Measurements from ENCODE around the gene SLC16A6. TPM values are rescaled to one million over a fixed set of nuclear protein-coding genes. Genes with fewer than 3 reads are reported as not detected.
"Not testable (repeated sequence)": the region's sequence is repeated elsewhere in the genome, so short reads cannot be mapped to it uniquely, and the experiment has no call there.

SLC16A6 gene
- total RNA-seq, 1 donor from 2014 or later = 5.1 TPM

- intact Hi-C loops (cut with micrococcal nuclease) = no loop called here
Observed at GRCh38 chr17:68314916-68315535, 24.1 kb upstream of the SLC16A6 start.

GRCh38 chr17:68310152-68310551, 19.2 kb upstream of the SLC16A6 start:
- intact Hi-C loops (cut with micrococcal nuclease) = loop anchor here (1.0 kb wide), 1 partner anchor 36 kb away; no protein-coding TSS in a partner anchor

GRCh38 chr17:68309066-68309670, 18.2 kb upstream of the SLC16A6 start:
- intact Hi-C loops (cut with micrococcal nuclease) = not testable (repeated sequence)

- intact Hi-C loops (cut with micrococcal nuclease) = not testable (repeated sequence)
Observed at GRCh38 chr17:68308486-68308885, 17.6 kb upstream of the SLC16A6 start.

GRCh38 chr17:68307443-68307842, 16.5 kb upstream of the SLC16A6 start:
- intact Hi-C loops (cut with micrococcal nuclease) = no loop called here

GRCh38 chr17:68306819-68307218, 15.9 kb upstream of the SLC16A6 start:
- intact Hi-C loops (cut with micrococcal nuclease) = no loop called here

- intact Hi-C loops (cut with micrococcal nuclease) = no loop called here
Observed at GRCh38 chr17:68305142-68305541, 14.2 kb upstream of the SLC16A6 start.

- intact Hi-C loops (cut with micrococcal nuclease) = loop anchor here (1.0 kb wide), 1 partner anchor 10 kb away; no protein-coding TSS in a partner anchor
Observed at GRCh38 chr17:68304706-68305105, 13.8 kb upstream of the SLC16A6 start.

- intact Hi-C loops (cut with micrococcal nuclease) = no loop called here
Observed at GRCh38 chr17:68302666-68303065, 11.7 kb upstream of the SLC16A6 start.

GRCh38 chr17:68302066-68302564, 11.2 kb upstream of the SLC16A6 start:
- intact Hi-C loops (cut with micrococcal nuclease) = no loop called here

- intact Hi-C loops (cut with micrococcal nuclease) = no loop called here
Observed at GRCh38 chr17:68301438-68301959, 10.6 kb upstream of the SLC16A6 start.

- intact Hi-C loops (cut with micrococcal nuclease) = no loop called here
Observed at GRCh38 chr17:68299817-68300216, 8.9 kb upstream of the SLC16A6 start.

GRCh38 chr17:68298601-68299000, 7.7 kb upstream of the SLC16A6 start:
- intact Hi-C loops (cut with micrococcal nuclease) = no loop called here

- intact Hi-C loops (cut with micrococcal nuclease) = loop anchor here (2.0 kb wide), 1 partner anchor 116 kb away; no protein-coding TSS in a partner anchor
Observed at GRCh38 chr17:68297195-68297594, 6.3 kb upstream of the SLC16A6 start.

GRCh38 chr17:68296217-68297191, 5.6 kb upstream of the SLC16A6 start:
- intact Hi-C loops (cut with micrococcal nuclease) = loop anchor here (1.0 to 2.0 kb wide), 5 partner anchors 53 to 167 kb away; no protein-coding TSS in a partner anchor

- intact Hi-C loops (cut with micrococcal nuclease) = no loop called here
Observed at GRCh38 chr17:68295086-68295485, 4.2 kb upstream of the SLC16A6 start.

- intact Hi-C loops (cut with micrococcal nuclease) = loop anchor here (1.0 kb wide), 1 partner anchor 10 kb away; no protein-coding TSS in a partner anchor
Observed at GRCh38 chr17:68294617-68295016, 3.7 kb upstream of the SLC16A6 start.

- intact Hi-C loops (cut with micrococcal nuclease) = loop anchor here (1.0 kb wide), 1 partner anchor 10 kb away; no protein-coding TSS in a partner anchor
Observed at GRCh38 chr17:68294196-68294555, 3.2 kb upstream of the SLC16A6 start.

- intact Hi-C loops (cut with micrococcal nuclease) = loop anchor here (1.0 kb wide), 1 partner anchor 11 kb away; no protein-coding TSS in a partner anchor
Observed at GRCh38 chr17:68293490-68294195, 2.7 kb upstream of the SLC16A6 start.

GRCh38 chr17:68292689-68293040, 1.7 kb upstream of the SLC16A6 start:
- intact Hi-C loops (cut with micrococcal nuclease) = loop anchor here (1.0 kb wide), 4 partner anchors 45 to 220 kb away; partner anchors contain the start of gene PRKAR1A
